PC-3 (cell line): Measurements from ENCODE around the gene INO80C. TPM values are rescaled to one million over a fixed set of nuclear protein-coding genes. Genes with fewer than 3 reads are reported as not detected.

Experiments
- ATAC-seq: fragments of 200-7000 bp; cut with Tn5 transposase; 2 replicates; pipeline ENCODE4 v1.9.1; 2020; ENCODE audit warnings: mild to moderate bottlenecking, moderate library complexity
- BruUV-seq: library from RNA; stranded (reverse); fragments of 400-500 nt; replicated peaks from 2 replicates; lab custom pipeline; 2021; lab: Mats Ljungman, UMichigan
- CTCF ChIA-PET: fragments of 300-600 bp; sonication (Branson Sonifier 250); formaldehyde crosslinking; loops from one replicate; lab custom pipeline; 2022; ENCODE audit warnings: antibody characterized with exemption; lab: Charles Lee
- POLR2A ChIA-PET: fragments of 300-600 bp; sonication (Branson Sonifier 250); formaldehyde crosslinking; loops from one replicate; lab custom pipeline; 2022; ENCODE audit warnings: antibody characterized with exemption; ENCODE audit not compliant: unreplicated experiment; lab: Charles Lee
- DNase-seq: peaks from one replicate; pipeline ENCODE4 v3.0.0-alpha.2; 2015
- H2AFZ ChIP-seq: fragments of 300-600 bp; sonication (generic); 2 replicates; pipeline ENCODE4 v1.6.0; 2016; ENCODE audit warnings: antibody characterized with exemption, low read length
- H3F3A ChIP-seq: fragments of 300-600 bp; sonication (generic); one replicate; pipeline ENCODE4 v1.6.0; 2017; ENCODE audit warnings: antibody characterized with exemption, low read length, control low read depth, mild to moderate bottlenecking; ENCODE audit not compliant: unreplicated experiment
- H3K27ac ChIP-seq: fragments of 300-600 bp; sonication (generic); 2 replicates; pipeline ENCODE4 v1.5.1; 2016; ENCODE audit warnings: mild to moderate bottlenecking, low read length
- H3K27me3 ChIP-seq: fragments of 300-600 bp; sonication (generic); 2 replicates; pipeline ENCODE4 v1.6.1; 2016; ENCODE audit warnings: low read length, mixed read lengths
- H3K36me3 ChIP-seq: fragments of 300-600 bp; sonication (generic); 2 replicates; pipeline ENCODE4 v1.6.1; 2016; ENCODE audit warnings: low read depth, mixed run types, low read length, mixed read lengths
- H3K4me1 ChIP-seq: fragments of 300-600 bp; sonication (generic); 2 replicates; pipeline ENCODE4 v1.5.1; 2016; ENCODE audit warnings: low read length; ENCODE audit not compliant: insufficient read depth
- H3K4me2 ChIP-seq: fragments of 300-600 bp; sonication (generic); 2 replicates; pipeline ENCODE4 v1.6.0; 2016; ENCODE audit warnings: low read length
- H3K4me3 ChIP-seq: fragments of 300-600 bp; sonication (generic); 2 replicates; pipeline ENCODE4 v1.5.1; 2016; ENCODE audit warnings: mild to moderate bottlenecking, low read length, mixed read lengths
- H3K79me2 ChIP-seq: fragments of 300-600 bp; sonication (generic); 2 replicates; pipeline ENCODE4 v1.6.1; 2017; ENCODE audit warnings: low read length, mixed read lengths
- H3K9ac ChIP-seq: fragments of 300-600 bp; sonication (generic); 2 replicates; pipeline ENCODE4 v1.6.0; 2016; ENCODE audit warnings: mild to moderate bottlenecking, low read length
- H3K9me2 ChIP-seq: fragments of 300-600 bp; sonication (generic); replicated peaks from 2 replicates; pipeline ENCODE4 v1.6.1; 2016; ENCODE audit warnings: mixed run types, low read length, mixed read lengths
- H3K9me3 ChIP-seq: fragments of 300-600 bp; sonication (generic); 2 replicates; pipeline ENCODE4 v1.6.1; 2016; ENCODE audit warnings: low read length, mixed read lengths
- H4K20me1 ChIP-seq: fragments of 300-600 bp; sonication (generic); 2 replicates; pipeline ENCODE4 v1.6.1; 2016; ENCODE audit warnings: low read length, mixed read lengths
- EZH2 ChIP-seq: fragments of 300-600 bp; sonication (generic); IDR thresholded peaks from one replicate; pipeline ENCODE4 v1.6.1; 2017; ENCODE audit warnings: antibody characterized with exemption, mild to moderate bottlenecking, low read length; ENCODE audit not compliant: unreplicated experiment
- EZH2phosphoT487 ChIP-seq: fragments of 300-600 bp; sonication (generic); IDR thresholded peaks from 2 replicates; pipeline ENCODE4 v1.6.1; 2018; ENCODE audit warnings: mild to moderate bottlenecking, antibody characterized with exemption, low read length, borderline replicate concordance
- intact Hi-C: fragments of 100-400 bp; cut with micrococcal nuclease; formaldehyde crosslinking; loops from 2 replicates; pipeline ENCODE4 v1.9.0; 2023
- total RNA-seq: library from RNA; depleted of rRNA; stranded (reverse); fragments of >200 nt; gene quantifications from 2 replicates; pipeline ENCODE4 v1.2.3, GENCODE V29; 2014
- TF ChIP-seq, protein P1 (sequence below): fragments of 300-600 bp; sonication (generic); conservative IDR thresholded peaks from 2 replicates; pipeline ENCODE4 v1.5.1; 2017; ENCODE audit warnings: antibody characterized with exemption, low read depth, mild to moderate bottlenecking, low read length

INO80C gene
- total RNA-seq, 1 experiment from 2014 or later, result 6.8 TPM

DNA sequence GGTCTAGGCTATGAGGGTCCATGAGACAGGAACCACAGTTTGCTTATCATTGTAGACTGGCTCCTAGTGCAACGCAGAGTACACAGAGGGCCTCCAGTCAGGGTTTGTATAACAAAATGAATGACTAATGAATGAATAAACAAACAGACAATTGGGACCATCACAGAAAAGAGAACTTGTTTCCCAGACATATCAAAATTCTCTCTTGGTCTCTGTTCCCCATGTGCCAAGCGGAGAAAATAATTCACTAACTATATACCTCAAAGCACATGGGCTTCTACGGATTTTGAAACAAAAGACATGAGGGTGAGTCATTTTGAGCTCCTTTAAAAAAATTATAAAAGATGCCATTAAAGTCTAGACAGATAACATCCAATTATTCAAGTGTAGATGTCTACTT is 28.0 kb downstream of the INO80C start:
- Histone ChIP-seq H3K27me3 (no peaks in the 10 kb centered on the region), H3K9ac (no peak overlapping the region; the same call in 1 of the 2 replicates), H3K4me1 (peaks cover 14% of the 10 kb centered on the region), H3K4me3 (no peak overlapping the region), H3K9me3 (no peaks in the 10 kb centered on the region), H3K36me3 (no peaks in the 10 kb centered on the region), H3K79me2 (no peaks in the 10 kb centered on the region), H2AFZ (no peak overlapping the region), H3K27ac (peak overlapping the region; percentile 54), H3K4me2 (no peak overlapping the region), H3F3A (no peaks in the 10 kb centered on the region), H4K20me1 (no peaks in the 10 kb centered on the region), H3K9me2 (no peaks in the 10 kb centered on the region)
- POLR2A ChIA-PET, result no interaction called here
- BruUV-seq, result no TSS peak
- TF ChIP-seq EZH2phosphoT487 (no peak), EZH2 (no peak)
- TF ChIP-seq, protein P1, sequence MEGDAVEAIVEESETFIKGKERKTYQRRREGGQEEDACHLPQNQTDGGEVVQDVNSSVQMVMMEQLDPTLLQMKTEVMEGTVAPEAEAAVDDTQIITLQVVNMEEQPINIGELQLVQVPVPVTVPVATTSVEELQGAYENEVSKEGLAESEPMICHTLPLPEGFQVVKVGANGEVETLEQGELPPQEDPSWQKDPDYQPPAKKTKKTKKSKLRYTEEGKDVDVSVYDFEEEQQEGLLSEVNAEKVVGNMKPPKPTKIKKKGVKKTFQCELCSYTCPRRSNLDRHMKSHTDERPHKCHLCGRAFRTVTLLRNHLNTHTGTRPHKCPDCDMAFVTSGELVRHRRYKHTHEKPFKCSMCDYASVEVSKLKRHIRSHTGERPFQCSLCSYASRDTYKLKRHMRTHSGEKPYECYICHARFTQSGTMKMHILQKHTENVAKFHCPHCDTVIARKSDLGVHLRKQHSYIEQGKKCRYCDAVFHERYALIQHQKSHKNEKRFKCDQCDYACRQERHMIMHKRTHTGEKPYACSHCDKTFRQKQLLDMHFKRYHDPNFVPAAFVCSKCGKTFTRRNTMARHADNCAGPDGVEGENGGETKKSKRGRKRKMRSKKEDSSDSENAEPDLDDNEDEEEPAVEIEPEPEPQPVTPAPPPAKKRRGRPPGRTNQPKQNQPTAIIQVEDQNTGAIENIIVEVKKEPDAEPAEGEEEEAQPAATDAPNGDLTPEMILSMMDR, result no peak
- peak; percentile 84 for ATAC-seq
- CTCF ChIA-PET, result no interaction called here
- DNase-seq, result peak; percentile 25
- intact Hi-C loops, result loop anchor here (10.0 kb wide), 1 partner anchor 115 kb away; the partner anchor contains the start of gene GALNT1

DNA sequence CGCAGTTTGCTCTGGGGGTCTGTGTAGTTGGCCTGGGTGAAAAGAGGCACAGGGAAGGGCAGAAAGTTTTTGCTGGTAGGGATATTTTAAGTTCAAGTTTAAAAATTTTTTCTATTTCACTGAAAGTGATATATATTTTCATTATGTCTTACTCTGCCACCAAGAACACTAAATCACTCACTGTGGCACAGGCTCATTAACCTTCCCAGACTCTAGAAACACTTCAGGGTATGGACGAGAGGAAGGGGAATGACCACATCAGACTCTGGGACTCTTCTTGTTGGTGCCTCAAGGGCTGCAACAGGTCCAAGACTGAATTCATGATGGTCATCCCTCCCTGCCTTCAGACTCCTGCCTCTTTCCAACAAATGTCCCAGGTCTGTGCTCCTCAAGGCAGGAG is 29.0 kb downstream of the INO80C start:
- H3K9me3 ChIP-seq, result no peaks in the 10 kb centered on the region
- no peaks in the 10 kb centered on the region for H3F3A ChIP-seq
- no peak overlapping the region for H2AFZ ChIP-seq
- no peak overlapping the region for H3K4me2 ChIP-seq
- no peaks in the 10 kb centered on the region for H3K79me2 ChIP-seq
- ATAC-seq (no peak), DNase-seq (no peak)
- no TSS peak for BruUV-seq
- POLR2A ChIA-PET, result no interaction called here
- H3K4me1 ChIP-seq, result peaks cover 14% of the 10 kb centered on the region
- no peaks in the 10 kb centered on the region for H3K9me2 ChIP-seq
- H4K20me1 ChIP-seq, result no peaks in the 10 kb centered on the region
- no peak overlapping the region for H3K4me3 ChIP-seq
- no peak overlapping the region for H3K9ac ChIP-seq
- CTCF ChIA-PET, result no interaction called here
- intact Hi-C loops, result no loop called here
- no peak overlapping the region for H3K27ac ChIP-seq
- TF ChIP-seq, protein P1, result no peak
- TF ChIP-seq EZH2 (no peak), EZH2phosphoT487 (no peak)
- no peaks in the 10 kb centered on the region for H3K27me3 ChIP-seq
- no peaks in the 10 kb centered on the region for H3K36me3 ChIP-seq

DNA sequence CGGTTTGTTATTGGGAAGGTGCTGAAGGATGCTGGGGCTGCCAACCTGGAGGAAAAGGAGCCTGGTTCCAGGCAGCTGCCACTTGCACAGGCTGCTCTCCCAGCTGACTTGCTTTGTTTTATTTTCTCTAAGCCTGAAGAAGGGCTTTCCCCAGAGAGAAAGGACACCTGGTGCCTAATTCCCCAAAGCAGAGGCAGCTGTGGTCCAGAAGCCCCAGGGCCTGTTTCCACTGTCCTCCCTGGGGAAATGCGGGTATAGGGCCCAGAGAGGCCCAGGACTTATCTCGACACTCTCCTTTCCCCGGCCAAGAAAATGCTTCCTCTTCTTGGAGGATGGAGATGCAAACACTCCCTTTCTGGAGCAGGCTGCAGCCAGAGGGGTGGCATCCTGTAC is 30.1 kb downstream of the INO80C start:
- H3K4me3 ChIP-seq, result no peak overlapping the region
- POLR2A ChIA-PET, result interaction anchor here (0.6 kb wide), 1 partner anchor 12 kb away, joined by 3 read pairs; no protein-coding TSS in a partner anchor
- no TSS peak for BruUV-seq

More for the DNA sequence above, 30.1 kb downstream of the INO80C start:
- CTCF ChIA-PET, result no interaction called here
- no peak overlapping the region for H3K4me2 ChIP-seq
- H3K9me2 ChIP-seq, result no peaks in the 10 kb centered on the region
- H3K36me3 ChIP-seq, result no peaks in the 10 kb centered on the region
- H4K20me1 ChIP-seq, result no peaks in the 10 kb centered on the region
- H3K27me3 ChIP-seq, result no peaks in the 10 kb centered on the region
- no peaks in the 10 kb centered on the region for H3K79me2 ChIP-seq
- H3K9ac ChIP-seq, result no peak overlapping the region
- H2AFZ ChIP-seq, result no peak overlapping the region
- DNase-seq (no peak), ATAC-seq (no peak)
- no peak overlapping the region for H3K27ac ChIP-seq
- intact Hi-C loops, result no loop called here
- TF ChIP-seq EZH2 (no peak), EZH2phosphoT487 (no peak)
- TF ChIP-seq, protein P1, result no peak
- H3F3A ChIP-seq, result no peaks in the 10 kb centered on the region
- no peaks in the 10 kb centered on the region for H3K9me3 ChIP-seq
- peaks cover 25% of the 10 kb centered on the region for H3K4me1 ChIP-seq
